HG02759 (cell line): ENCODE data around the gene SUGCT.
A peak's percentile ranks its signal among the peaks of the same experiment; 100 is the strongest.

Experiments
- ATAC-seq: cut with Tn5 transposase; IDR thresholded peaks from one replicate; pipeline ENCODE4 v1.9.1; 2021; ENCODE audit warnings: mild to moderate bottlenecking, moderate library complexity; ENCODE audit not compliant: unreplicated experiment

SUGCT gene

DNA sequence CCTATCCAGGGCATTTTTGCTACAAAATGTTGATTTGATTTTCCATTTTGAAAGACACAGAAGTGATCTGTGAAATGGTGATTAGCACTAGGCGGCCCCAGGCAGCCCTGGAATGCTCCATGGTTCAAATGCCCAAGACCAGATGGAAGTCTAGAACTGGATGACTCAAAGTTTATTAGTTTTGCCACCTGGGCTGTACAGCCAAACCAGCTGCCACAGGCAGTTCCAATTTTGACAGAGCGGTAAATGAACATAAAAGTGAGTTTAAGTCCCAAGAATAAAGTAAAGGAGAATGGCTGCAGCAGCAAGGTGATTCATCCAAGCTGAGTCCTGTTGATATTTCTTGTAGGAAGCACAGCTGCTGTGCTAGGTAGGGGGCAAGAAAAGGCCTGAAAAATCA lies 180.5 kb downstream of the SUGCT start:
- ATAC-seq, result no peak

DNA sequence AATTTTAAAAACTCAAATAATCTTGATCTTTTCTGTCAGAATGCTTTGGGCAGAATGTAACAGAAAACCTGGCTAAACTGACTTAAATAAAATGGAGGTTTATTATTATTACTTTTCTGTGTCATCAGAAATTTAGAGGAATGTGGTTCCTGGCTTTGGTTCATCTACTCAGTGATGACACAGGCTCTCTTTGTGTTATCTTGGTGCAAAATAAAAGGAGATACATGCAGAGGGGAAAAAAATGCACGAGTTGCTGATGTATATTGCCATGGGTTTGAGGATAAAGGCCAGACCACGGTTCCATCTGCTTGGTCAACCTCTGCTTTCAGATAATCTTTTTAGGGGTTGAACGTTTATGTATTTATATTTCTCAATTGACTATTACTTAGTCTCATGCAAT lies 181.4 kb downstream of the SUGCT start:
- no peak for ATAC-seq

DNA sequence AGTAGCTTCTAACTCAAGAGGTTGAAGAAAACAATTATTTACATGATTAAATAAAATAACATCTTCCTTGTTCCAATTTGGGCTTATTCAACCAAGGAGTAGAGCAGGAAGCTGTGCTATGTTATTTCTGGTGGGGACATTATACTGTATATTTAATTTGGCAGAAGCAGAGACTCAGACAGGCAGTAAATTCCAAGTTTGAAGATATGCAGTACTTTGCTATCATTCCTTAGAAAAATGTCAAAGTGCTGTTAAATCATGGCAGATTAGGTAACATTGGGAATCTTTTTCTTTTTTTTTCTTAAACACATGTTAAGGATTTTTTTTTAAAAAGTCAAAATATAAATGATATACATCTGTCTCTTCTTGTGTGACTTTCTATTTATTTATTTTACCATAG lies 190.1 kb downstream of the SUGCT start:
- ATAC-seq, result no peak

DNA sequence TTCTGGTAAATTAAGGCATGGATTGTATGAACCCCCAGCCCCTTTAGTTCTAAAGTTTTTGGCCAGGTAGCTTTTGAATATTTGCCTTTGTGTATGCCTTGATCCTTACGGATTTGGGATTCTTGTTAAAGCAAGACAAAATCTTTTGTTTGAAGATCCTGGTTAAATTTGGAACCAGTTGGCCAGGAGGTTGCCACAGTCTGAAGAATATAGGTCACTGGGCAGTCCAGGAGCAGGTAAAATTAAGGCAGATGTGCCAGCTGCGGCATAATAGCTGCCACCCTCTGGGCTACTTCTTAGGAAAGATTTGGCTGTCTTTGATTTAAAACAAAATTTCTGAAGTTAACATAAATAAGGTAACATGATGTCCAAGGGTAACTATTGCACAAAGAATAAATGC lies 192.3 kb downstream of the SUGCT start:
- no peak for ATAC-seq

DNA sequence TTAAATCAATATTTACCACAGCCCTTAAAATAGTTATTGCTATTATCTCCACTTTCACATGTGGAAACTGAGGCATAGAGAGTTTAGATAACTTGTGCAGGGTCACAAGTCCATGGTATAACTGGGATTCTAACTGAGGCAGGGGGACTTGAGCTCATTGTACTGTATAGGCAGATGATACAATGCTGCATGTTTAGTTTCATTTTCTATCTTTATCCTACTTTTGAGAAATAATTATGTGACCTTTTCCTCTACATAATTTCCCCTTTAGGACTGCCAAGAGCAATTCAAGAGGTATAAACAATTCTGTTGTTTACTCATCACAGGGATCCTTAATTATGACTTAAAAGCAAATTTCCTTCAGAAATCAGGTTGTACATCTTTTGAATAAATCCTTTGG lies 193.1 kb downstream of the SUGCT start:
- no peak for ATAC-seq

DNA sequence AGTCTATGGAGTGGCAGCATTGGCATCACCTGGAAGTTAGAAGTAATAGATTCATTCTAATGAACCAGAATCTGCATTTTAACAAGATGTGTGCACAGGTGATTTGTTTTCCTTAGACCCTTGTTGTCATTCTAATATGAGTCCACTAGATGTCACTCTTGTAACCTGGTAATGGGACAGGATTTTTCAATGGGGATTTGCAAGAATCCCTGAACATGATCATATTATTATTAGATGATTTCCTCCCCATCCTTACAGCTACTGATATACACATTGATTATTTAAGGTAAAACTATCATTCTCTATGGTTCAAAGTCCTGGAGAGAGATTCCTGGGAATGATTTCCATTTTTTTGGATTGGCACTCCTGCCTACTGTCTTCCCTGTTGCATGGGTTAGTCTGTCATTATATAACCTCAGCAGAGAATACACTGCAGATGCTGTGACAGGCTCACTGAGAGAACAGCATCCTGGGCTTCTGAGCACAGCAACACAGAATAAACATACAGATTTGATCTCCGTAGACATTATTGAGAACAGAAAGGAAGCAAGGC lies 194.9 kb downstream of the SUGCT start:
- peak; percentile 57 for ATAC-seq

DNA sequence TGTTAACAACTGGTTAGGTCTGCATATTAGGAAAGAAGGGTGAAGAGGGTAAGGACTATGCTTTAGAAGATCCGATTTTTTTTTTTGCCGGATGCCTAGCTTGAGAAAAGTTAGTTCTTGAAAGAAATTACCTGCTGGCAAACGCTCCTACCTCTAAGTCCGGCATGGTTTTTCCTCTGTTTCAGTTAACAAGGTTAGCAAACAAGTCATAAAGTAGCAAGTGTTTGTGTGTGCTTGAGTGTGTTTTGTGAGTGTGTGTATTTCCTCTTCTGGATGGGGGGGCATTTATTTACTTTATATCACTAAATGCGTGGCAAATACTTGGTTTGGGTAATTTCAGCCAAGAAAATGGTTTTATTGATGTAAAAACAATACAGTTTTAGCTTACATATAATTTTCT lies 195.6 kb downstream of the SUGCT start:
- ATAC-seq, result no peak

DNA sequence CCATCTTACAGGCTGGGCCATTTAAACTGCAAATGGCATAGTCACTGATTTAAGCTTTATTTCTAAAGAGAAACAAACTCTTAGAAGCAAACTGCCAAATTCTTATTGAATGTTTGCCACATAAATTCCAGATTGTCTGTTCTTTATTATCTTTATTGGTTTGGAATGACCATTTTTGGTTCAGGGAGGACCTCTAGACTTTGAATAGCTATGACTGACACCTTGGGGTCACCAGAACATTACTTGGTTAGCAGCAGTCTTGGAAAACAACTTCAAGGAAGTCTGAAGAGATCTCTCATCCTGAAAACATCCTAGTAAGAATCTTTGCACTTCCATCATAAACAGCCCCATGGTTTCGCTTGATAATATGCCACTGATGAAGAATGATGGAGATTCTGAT lies 197.1 kb downstream of the SUGCT start:
- no peak for ATAC-seq

DNA sequence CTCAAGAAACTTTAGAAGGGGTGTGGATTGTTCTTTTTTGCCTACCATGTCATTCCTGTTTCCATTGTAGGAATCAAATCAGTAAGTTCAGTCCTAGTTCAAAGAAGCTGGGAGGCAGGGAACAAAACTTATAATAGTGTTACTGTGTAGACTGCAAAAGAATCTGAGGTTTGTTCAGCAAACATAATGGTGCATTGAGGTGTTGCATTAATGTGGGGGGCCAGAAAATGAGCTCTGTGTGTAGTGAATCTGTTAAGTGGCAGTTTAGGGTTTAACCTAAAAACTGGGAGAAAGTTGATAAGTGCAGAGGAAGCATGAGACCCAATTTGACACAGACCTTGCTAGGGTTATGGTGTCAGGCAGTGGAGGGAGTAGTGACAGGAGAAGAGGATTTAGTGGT lies 197.7 kb downstream of the SUGCT start:
- ATAC-seq, result no peak

DNA sequence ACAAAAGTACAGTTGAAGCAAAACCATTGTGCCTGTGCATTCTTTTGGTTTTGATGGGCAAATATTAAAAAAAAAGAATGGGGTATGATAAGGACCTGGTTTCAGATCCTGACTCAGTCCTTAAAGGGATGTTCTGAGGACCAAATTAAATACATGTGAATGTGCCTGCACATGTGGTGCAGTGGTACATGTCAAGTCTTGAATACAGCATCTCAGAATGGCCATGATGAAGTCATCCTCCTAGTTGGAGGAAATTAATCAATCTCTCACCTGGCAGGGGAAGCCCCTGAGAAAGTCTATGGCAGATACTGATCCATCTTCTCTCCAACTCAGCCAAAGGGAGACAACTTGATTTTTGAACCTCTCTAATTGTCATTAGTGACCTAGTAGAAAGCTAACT lies 207.0 kb downstream of the SUGCT start:
- ATAC-seq, result no peak

DNA sequence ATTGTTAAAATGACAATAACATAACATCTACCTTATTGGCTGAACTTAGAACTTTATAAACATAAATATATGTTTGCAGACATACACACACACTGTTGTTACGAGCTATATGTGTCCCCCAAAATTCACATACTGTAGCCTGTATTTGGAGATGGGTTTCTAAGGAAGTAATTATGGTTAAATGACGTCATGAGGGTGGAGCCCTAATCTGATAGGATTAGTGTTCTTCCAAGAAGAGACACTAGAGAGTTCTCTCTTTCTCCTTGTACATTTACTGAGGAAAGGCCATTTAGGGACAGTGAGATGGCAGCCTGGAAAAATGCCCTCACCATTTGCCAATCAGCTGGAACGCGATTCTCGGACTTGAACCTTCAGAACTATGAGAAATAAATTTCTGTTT lies 211.7 kb downstream of the SUGCT start:
- no peak for ATAC-seq

DNA sequence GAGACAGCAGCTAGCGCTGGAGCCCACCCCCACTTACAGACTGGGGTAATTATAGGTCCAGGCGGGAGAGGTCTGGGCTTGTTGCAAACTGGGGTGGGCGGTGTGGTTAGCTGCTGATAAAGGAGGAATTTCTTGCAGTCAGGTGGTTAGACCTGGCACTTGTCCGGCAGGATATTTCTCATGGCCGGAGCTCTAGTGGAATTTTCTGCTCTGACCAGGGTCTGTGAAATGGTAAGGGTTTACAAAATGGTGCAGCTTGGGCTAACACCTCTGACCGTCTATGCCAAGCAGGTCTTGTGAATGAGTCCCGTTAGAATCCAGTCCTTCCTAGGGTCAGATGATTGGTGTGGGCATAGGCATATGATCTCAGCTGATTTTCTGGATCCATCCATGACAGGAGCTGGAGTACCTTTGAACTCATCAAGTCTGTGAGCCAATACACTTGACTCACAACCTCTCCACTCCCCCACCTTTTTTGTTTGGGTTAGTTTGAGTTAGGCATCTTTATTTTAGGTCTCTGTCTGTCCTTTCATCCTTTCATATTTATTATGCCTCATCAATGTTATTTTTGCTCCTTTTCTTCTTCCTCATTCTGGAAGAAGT lies 213.4 kb downstream of the SUGCT start:
- no peak for ATAC-seq

DNA sequence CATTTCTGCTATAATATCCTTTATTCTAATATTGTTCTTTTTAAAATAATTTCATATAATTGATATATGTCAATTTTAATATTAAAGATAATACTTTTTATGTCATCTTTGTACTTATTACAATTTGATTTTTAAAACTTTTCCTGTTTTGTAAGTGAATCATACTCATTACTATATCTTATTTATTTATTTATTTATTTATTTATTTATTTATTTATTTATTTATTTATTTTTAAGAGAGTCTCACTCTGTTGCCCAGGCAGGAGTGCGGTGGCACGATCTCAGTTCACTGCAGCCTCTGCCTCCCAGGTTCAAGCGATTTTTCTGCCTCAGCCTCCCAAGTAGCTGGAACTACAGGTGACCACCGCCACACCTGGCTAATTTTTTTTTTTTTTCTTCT lies 215.3 kb downstream of the SUGCT start:
- no peak for ATAC-seq

DNA sequence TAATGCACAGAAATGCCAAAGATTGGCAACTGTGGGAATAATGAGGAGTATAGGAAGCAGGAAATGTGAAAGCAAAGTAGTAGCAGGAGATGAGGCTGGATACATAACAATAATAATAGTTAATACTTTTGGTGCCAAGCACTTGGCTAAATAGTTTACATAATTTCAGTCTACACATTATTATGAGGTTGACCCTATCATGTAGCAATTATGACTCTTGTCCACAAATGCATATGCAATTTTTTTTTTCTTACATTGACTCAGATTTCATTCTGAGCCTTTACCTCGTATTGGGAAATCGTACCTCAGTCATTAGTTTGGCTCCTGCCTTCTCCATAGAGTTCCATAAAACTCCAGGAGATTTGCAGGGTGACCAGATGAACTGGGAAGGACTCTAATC lies 219.9 kb downstream of the SUGCT start:
- no peak for ATAC-seq

DNA sequence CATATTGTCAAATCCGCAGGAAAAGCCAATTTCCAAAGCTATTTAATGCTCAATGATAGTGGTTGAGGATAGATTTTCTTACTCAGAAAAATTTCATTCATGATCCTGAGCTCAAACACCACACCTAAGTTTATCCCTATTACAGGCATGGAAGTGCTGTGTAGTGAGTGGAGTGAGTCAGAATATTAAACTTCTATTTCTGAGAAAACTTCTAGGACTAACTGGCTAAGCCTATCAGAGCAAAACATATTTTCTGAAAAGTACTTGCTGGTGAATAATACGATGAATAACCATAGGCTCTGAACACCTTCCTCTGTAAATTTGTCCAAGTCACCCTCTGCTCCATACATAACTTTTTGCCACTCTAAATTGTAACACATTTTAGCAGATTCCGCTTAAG lies 221.5 kb downstream of the SUGCT start:
- no peak for ATAC-seq

DNA sequence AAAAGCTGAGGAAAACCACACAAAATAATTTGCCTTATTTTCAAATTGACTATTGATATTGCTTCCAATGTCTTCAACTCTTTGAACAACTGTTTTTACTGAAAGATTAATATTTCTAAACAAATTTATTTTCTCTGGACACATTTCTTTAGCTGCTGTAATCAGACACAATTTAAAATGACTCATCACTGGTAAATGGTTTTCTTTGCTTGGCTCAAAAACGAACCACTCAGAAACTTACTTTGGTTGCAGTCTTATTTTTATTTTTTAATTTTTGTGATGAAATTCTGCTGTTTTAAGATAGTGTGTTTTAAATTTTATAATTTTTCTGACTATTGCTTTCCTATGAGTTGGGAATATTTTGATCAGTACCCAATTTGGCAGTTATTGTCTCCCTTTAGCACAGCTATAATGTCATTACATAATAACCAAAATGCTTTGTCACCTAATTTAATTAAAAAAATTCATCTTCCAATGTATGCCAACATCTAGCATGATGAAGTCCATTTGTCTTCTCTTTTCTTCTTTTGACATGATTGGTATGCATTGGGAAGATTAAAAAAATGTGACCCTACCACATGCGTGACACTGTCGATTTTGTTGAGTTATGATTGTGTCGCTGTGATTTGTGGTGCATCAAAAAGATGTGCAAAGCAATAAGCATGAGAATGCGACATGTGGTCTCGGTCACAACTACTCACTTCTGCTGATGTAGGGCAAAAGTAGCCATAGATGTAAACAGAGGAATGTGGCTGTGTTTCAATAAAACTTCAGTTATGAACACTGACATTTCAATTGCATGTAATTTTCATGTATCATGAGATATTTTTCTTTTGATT lies 222.3 kb downstream of the SUGCT start:
- ATAC-seq, result no peak

DNA sequence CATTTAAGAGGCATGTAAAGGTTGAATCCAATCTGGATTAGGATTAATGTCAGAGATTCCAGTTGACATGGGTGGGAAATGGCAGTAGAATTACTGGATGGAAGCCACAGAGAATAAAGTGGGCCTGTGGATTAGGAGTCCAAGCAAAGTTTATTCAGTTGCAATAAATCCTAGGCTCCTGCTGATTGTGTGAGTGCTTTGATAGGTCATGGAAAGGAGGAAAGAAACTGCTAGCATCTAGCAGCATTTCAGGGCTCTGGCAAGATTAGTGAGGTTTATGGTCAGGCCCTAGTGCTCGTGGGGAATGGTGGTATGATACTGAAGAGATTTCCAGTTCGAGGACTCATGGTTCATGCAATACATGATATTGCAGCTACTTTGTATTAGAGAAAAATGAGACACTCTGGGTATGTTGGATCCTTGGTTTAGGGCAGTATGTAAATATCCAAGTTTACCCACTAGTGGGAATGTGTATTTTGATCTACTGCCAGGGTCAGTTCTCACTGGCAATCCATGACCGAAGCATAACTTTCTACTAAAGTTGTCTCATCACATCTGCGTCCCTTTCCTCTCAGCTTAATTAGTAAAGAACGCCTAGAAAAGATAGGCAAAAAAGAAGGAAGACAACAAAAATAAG lies 235.0 kb downstream of the SUGCT start:
- no peak for ATAC-seq

DNA sequence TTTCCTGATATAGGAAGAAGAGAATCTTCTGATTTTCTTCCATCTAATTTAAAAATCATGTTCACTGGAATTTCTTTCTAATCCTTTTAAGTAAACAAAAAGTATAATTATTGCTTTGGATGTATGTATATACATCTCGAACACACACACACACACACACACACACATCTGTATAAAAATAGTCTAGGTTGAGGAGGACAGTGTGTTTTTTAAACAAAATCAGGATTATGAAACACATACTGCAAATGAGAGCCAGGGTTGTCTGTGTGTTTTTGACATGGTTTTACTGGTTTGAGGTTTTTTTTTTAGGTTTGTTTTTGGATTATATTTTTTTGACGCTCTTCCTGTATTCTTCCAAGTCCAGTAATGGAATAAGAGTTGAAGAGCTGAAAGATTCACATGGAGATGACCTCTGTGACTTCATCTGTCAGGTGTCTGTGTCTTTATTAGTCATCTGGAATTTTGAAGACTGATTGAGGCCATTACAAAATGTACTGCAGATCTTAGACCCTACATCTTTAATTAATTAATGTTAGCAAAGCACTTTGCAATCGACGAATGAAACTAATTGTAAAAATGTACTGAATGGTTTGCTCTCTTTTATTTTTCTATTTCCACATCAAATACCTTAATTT lies 237.1 kb downstream of the SUGCT start:
- ATAC-seq, result no peak

DNA sequence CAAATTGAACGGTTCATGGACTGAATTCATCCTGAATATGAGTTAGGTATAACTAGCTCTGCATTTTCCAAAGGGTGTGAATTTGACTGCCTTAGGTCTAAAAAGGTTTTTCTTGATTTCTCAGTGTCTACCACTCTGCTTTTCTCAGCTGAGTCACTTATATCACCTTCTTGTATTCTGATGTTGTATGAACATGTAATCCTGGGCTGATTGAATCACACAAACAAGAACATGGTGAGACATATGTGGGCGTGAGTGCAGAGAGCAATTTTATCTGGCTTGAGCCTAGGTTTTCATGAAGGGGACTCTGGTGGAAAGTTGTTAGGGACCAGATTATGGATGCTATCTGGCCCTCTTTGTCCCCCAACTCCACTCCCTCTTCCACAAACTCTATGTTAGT lies 239.8 kb downstream of the SUGCT start:
- no peak for ATAC-seq

DNA sequence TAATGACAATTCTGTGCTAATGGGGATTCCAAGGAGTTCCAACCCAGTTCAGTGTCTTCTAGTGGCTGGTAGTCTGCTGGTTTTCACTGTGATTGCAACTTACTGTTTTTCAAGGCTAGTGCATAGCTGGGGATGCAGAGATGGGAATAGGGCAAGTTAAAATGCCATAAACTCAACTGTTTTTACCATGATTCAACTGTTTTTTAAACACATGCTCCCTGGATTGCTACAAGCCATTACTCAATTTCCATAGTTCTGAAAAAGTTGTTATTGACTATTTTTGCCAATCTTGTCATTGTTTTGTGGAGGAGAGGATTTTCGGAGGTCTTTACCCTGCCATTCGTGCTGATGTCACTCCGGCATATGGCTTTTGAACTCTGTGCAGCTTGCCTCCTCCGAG lies 245.3 kb downstream of the SUGCT start:
- no peak for ATAC-seq

DNA sequence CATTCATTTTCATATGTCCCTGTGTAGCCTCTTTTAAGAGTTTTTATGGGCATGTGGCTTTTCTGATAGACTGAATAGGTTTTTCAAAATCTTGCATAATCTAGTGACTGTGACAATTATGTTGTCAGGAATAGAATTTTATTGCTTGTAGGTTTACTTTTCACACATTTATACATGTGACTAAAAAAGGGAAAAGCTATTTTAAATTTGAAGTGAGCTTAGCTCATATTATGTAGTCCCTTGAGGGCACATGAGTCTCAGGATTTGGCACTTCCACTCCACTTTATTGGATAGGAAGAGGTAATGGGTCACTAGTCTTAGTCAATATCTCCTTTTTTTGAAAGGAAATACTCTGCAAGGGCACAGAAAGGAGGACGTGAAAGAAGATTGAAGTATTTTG lies 247.3 kb downstream of the SUGCT start:
- no peak for ATAC-seq

DNA sequence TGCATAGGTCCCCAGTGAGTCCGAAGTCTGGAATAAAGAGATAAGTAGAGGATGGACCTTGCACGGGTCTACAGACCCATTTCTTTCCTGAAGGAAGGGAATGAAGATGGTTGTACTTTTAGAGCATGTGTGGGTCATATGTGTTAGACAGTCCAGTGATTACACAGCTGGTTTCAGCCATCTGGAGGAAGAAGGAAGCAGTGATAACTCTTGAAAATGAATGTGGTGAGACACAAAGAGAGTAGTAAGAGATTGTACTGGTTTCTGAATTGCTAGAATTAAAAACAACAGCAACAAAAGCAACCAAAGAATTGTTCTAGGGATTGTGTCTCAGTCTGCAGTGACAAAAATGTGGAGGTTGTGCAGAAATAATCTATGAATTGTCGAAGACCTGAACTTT lies 258.9 kb downstream of the SUGCT start:
- ATAC-seq, result no peak
